Measurements from ENCODE around the gene C22orf15.

C22orf15 gene

GRCh38 chr22:23751441-23751996 is 11.3 kb upstream of the C22orf15 start:
- no peak for DNase-seq

DNA sequence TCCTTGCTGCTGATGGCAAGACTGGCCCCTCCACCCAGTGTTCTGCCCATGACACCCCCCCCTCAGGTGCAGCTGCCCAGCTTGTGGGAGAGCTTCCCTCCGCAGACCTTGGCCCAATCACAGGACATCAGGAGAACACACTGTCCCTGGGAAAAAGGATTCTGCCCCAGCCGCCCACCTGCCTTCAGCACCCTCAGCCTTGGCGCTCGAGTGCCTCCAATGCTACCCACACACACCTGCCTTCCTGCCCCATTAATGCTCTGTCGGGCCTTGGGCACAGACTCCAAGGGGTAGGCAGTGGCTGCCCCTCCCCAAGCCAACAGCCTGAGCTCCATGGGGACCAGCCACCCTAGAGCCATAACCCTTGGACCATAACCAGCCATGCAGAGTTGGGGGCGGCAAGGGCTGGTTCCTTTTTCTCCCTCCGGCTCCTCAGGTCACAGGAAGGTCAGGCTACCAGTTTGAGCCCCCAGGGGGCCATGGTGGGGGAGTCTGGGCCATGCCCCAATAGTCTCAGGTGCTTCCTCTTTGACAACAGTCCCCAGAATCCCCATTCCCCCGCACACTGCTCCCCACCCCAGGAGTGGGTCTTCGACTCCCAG is 10.6 kb upstream of the C22orf15 start:
- DNase-seq: no peak

DNA sequence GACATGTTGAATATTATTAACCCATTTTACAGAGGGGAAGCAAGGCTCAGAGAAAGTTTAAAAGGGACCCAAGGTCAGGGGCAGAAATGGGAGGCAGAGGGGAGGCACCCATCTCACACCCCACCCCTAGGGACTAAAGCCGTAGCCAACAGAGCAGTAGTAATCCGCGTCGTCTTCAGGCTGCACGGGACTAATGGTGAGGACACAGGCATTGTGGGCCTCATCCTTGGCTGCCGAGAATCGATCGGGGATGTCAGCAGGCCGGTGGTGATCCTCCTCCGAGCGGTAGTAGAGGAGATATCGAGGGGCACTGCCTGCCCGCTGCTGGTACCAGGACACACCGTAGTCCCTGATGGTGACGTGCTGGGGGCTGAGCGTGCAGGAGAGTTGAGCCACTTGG is 10.0 kb upstream of the C22orf15 start:
- DNase-seq: no peak

DNA sequence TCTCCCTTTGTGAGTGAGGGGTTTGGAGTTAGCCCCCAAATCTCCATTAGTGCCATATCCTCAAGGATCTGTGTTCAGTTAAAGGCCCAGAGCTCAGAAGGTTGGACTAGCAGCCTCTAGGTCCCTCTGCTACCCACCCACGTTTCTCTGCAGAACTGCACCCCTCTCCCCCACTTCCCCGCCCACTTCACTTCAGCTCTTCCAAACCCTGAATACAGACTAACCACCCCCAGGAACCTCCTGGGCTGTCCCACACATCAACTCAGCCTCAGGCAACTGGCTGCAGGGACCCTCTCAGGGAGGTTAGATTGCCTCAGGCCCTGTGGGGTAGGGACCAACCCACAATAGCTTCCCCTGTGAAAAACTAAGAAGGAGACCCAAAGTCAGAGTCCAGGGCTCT is 9.4 kb upstream of the C22orf15 start:
- DNase-seq: no peak

DNA sequence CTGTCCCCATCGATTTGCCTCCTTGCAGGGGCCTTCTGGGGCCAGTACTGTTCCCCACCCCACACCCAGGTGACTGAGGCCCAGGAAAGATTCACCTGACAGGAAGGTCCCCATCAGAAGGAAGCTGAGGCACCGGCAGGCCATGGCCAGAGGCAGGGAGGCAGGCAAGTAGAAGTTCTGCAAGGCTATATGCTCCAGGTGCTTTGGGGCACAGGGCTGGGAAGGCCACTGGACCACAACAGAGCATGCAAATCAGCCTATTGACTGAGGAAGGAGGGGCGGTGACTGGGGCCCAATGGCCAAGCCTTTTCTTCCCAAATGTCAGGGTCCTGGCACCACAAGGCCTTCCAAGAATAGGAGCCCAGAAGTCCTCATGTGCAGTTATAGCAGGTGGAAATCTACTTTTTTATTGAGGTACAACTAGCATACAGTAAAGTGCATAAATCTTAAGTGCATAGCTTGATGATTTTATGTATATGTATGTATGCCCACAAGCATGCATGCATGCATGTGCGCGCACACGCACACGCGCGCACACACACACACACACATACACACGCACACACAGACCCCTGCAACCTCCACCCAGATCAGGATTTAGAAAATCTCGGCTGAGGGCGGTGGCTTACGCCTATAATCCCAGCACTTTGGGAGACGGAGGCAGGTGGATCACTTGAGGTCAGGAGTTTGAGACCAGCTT is 8.4 kb upstream of the C22orf15 start, which contains the start of gene VPREB3:
Gene VPREB3 (minus strand): TSS at position 206 of the 700 bp plus-strand sequence. CDS start 62 bp downstream, at position 144.
- no peak for DNase-seq

DNA sequence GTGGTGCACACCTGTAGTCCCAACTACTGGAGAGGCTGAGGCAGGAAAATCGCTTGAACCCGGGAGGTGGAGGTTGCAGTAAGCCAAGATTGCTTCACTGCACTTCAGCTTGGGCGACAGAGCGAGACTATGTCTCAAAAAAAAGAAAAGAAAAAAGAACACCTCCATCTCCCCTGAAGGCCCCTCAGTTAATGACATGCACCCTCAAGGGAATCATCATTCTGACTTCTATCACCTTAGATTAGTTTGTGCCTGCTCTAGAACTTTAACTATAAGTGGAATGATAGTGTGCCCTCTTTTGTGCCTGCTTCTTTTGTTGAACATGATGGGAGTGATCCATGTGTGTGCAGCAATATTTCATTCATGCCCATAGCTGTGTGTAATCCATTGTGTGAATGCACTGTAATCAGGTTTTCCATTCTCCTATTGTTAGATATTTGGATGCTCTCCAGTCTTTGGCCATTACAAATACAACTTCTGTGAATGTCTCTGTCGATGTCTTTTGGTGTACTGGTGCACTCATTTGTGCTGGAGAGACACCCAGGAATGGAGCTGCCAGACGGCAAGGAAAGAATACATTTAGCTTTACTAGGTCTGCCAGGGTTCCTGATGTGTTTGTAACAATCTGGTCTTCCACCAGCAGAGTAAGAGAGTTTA is 7.7 kb upstream of the C22orf15 start:
- no peak for DNase-seq

DNA sequence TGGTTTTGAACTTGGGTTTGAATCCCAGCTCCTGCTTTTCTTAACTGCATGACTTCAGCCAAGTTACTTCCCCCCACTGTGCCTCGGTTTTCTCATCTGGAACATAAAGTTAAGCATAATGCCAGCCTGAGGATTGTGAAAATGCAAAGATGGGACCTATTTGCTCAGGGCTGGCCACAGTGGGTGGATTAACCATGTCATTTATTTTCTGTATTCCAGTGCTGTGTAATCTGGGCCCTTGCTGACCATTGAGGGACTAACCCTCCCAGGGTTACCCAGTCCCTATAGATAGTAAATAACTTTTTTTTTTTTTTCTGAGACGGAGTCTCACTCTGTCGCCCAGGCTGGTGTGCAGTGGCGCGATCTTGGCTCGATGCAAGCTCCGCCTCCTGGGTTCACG is 7.1 kb upstream of the C22orf15 start:
- no peak for DNase-seq

- no peak for DNase-seq
Measured at GRCh38 chr22:23756891-23757290, 5.9 kb upstream of the C22orf15 start.

GRCh38 chr22:23759566-23759965 is 3.2 kb upstream of the C22orf15 start:
- DNase-seq: no peak

- DNase-seq: no peak
Measured at GRCh38 chr22:23760056-23760455, 2.7 kb upstream of the C22orf15 start.

DNA sequence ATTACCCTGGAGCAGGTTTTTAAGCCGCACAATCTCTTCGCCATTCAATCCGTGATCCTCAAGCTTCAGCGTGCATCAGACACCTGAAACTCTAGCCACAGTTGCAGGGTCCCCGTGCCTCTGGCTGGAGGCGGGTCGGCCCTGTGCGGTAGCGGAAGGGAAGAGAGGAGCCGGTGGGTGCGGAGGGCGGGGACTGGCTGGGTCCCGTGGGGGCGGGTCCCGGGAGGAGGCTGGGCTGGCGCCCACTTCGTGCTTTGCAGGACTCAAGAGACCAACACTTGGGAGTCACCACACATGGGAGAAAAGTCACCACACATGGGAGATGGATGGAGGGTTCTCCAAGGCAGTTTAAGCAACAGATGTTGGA is 772 bp downstream of the C22orf15 start:
- no peak for DNase-seq

GRCh38 chr22:23763954-23764353 is 1.2 kb downstream of the C22orf15 start:
- no peak for DNase-seq

- no peak for DNase-seq
Measured at GRCh38 chr22:23764899-23765881, 2.4 kb downstream of the C22orf15 start.

DNA sequence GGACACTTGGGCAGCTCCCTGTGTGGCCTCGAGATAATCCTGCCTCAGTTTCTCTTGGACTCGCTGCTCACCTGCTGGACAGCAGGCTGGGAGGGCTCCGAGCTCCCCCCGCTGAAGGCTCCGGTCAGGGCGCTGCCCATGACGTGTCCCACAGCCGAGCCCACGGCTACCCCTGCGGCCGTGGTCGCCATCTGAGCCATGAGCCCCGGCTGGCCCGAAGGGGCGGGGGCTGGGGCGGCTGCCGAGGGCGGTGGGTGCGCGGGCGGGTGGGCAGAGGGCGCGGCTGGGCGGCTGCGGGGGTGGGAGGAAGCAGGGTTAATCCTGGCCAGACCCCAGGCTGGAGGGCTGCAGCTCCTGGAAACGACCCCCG is 4.5 kb downstream of the C22orf15 start:
- no peak for DNase-seq

DNA sequence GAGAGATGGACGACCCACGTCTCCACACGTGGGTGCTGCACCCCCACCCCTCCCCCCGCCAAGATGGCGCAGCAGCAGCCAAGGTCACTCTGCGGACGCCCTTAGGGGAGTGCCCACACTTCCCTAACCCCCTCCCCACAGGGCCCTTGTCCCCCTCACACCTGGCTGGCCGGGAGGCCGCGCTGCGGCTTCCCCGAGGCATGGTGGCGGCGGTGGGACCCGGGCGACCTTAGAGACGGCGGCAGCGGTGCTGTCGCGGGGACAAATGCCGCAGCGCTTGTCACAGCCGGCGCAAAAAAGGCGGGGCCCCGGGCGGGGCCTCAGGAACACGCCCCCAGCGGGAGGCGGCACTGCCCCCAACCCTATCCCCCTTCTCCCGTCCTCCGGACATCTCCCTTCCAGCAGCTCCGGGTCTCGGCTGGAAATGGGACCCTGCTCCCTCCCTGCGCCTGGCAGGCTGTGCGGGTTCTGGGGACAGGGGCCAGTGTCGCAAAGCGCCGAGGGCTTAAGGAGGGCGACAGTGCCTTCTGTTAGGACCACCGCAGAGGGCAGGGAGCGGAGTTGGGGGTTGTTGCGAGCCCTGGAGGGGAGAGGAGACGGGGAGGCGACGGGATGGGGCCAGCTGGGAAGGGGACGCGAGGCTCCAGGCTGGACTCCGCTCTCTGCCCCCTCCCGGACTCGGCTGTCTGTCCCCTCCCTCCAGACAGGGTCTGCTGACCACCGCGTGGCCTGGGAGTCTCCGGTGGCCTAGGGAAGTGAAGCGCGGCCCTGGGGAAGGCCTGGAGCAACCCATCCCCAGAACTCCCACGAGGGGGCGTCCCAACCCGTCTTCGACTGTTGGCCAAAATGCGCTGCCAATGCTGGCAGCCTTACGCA is 5.1 kb downstream of the C22orf15 start, which contains the start of gene CHCHD10:
Gene CHCHD10 (minus strand): TSS at position 300 of the 876 bp plus-strand sequence. CDS start 98 bp downstream, at position 202.
- DNase-seq: no peak

- no peak for DNase-seq
Measured at GRCh38 chr22:23769321-23769965, 6.7 kb downstream of the C22orf15 start.

GRCh38 chr22:23772315-23772648 is 9.5 kb downstream of the C22orf15 start:
- DNase-seq: no peak

DNA sequence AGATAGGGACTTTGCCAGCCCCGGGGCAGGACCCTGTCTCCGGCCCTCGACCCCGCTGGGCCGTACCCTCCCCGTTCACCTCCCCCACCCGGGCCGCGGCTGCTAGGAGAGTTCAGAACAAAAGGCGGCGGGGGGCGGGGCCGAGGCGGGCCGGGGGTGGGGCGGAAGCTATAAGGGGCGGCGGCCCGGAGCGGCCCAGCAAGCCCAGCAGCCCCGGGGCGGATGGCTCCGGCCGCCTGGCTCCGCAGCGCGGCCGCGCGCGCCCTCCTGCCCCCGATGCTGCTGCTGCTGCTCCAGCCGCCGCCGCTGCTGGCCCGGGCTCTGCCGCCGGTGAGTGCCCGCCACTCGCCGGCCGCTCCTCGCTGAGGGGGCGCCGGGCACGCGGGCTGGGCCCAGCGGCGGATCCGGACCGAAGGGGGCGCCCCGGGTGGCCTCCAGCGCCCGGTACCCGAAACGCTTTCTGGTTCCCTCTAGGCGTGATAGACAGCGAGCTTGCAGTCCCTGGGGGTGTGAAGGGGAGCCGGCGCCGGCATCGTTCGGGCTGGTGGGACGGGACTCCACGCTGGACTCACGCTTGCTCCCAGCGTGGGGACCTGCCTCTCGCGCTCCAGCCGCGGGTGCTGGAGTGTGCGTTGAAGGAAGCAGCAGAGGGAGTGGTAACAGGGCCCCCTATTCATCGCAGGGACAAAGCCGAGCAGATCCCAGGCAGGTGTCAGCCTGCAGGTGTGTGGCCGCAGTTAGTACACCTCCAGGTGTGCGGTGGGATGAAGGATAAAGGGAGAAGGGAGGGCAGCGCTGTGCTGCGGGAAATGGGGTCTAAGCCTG is 10.1 kb downstream of the C22orf15 start, which contains the start of gene MMP11:
Gene MMP11 (plus strand): TSS at position 201 of the 825 bp plus-strand sequence. CDS start 22 bp downstream, at position 223.
- no peak for DNase-seq

DNA sequence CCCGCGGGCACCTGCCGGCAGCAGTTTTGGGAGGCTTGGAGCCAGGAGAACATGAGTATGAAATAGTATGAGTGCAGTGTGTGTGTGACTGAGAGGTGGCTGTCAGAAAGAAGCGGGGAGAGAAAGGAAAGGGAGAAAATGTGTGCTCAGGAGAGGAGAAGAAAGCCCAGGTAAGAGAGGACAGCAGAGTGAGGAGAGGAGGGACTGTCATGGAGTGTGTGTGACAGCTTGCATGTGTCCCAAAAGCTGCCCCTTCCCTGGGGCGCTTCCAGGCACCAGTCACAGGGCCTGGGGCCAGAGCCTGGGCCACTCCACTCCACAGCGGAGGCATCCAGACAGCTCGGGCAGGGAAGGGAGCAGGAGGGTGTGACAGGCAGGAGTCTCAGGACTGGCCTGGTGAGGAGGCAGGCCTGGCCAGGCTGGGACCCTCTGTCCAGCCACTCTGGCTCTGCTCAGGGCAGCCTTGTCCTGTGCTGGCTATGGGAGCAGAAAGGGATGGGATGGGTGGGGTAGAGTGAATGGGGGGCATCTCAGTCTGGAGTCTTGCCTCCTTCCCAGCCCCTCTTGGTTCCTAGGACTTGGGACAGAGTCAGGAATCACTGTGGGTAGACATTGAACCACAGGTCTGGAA is 10.8 kb downstream of the C22orf15 start:
- no peak for DNase-seq

All from SIG-M5 (cell line).